Right atrium auricular region (tissue), 2 donors: ENCODE data around the gene CKS2. TPM values are rescaled to one million over a fixed set of nuclear protein-coding genes. Genes with fewer than 3 reads are reported as not detected.

Experiments
- DNase-seq: peaks from one replicate; pipeline ENCODE4 v3.0.0-alpha.2; 2019; ENCODE audit warnings: low spot score
- H3K27ac ChIP-seq, 2 donors: fragments of 200-600 bp; sonication (generic); 1 replicate in 1 of 2; 2 replicates in 1 of 2; pipeline ENCODE4 v1.5.1; 2016 to 2019
- H3K27me3 ChIP-seq, 2 donors: fragments of 200-600 bp; sonication (generic); one replicate each; pipeline versions ENCODE4 v1.5.1 to v1.6.0; 2017 to 2019
- H3K36me3 ChIP-seq: fragments of 200-600 bp; sonication (generic); one replicate; pipeline ENCODE4 v1.5.1; 2016
- H3K4me1 ChIP-seq, 2 donors: fragments of 200-600 bp; sonication (generic); one replicate each; pipeline versions ENCODE4 v1.5.1 to v1.6.0; 2017 to 2019
- H3K4me3 ChIP-seq, 2 donors: fragments of 200-600 bp; sonication (generic); 1 replicate in 1 of 2; 2 replicates in 1 of 2; pipeline ENCODE4 v1.5.1; 2017 to 2019; ENCODE audit warnings: mild to moderate bottlenecking in 1 of 2, moderate library complexity in 1 of 2
- H3K9me3 ChIP-seq, 2 donors: fragments of 200-600 bp; sonication (generic); one replicate each; pipeline ENCODE4 v1.5.1; 2019
- CTCF ChIP-seq, 2 donors: fragments of 200-600 bp; sonication (generic); IDR thresholded peaks; one replicate each; pipeline ENCODE4 v1.5.1; 2019; ENCODE audit warnings: antibody characterized with exemption in 2 of 2
- total RNA-seq, 2 donors: library from RNA; depleted of rRNA; stranded (reverse); fragments of >200 nt; gene quantifications; one replicate each; pipeline ENCODE4 v1.1.0, GENCODE V29; 2016

Gene CKS2
- total RNA-seq, 2 donors from 2014 or later: 7.4 to 10.6 TPM

GRCh38 chr9:89347651-89348050 is 36.7 kb downstream of the CKS2 start:
- Histone ChIP-seq H3K4me1 (peaks cover 0 to 14% of the 10 kb centered on the region in 2 donors), H3K9me3 (no peaks in the 10 kb centered on the region), H3K36me3 (peaks cover 87% of the 10 kb centered on the region), H3K27ac (no peak overlapping the region), H3K27me3 (no peaks in the 10 kb centered on the region), H3K4me3 (no peak overlapping the region)
- no peak for DNase-seq
- TF ChIP-seq CTCF (IDR thresholded peaks at IDR 0.05): no peak

- no peaks in the 10 kb centered on the region for H3K9me3 ChIP-seq
- H3K4me1 ChIP-seq: peaks cover 0 to 33% of the 10 kb centered on the region in 2 donors
- no peak overlapping the region for H3K4me3 ChIP-seq
- DNase-seq: no peak
- no peak for TF ChIP-seq CTCF (IDR thresholded peaks at IDR 0.05)
- H3K36me3 ChIP-seq: peaks cover 82% of the 10 kb centered on the region
- H3K27ac ChIP-seq: no peak overlapping the region
- H3K27me3 ChIP-seq: no peaks in the 10 kb centered on the region
These were observed 38.6 kb downstream of the CKS2 start for GRCh38 chr9:89349607-89350006.

GRCh38 chr9:89350988-89351557 is 40.1 kb downstream of the CKS2 start:
- DNase-seq: no peak
- Histone ChIP-seq H3K4me1 (peaks cover 0 to 33% of the 10 kb centered on the region in 2 donors), H3K27me3 (no peaks in the 10 kb centered on the region), H3K9me3 (no peaks in the 10 kb centered on the region), H3K27ac (peak overlapping the region in 1 of 2 donors; percentile 27), H3K36me3 (peaks cover 80% of the 10 kb centered on the region), H3K4me3 (no peak overlapping the region)
- TF ChIP-seq CTCF (IDR thresholded peaks at IDR 0.05): no peak

GRCh38 chr9:89351584-89352300 is 40.7 kb downstream of the CKS2 start:
- H3K9me3 ChIP-seq: no peaks in the 10 kb centered on the region
- H3K4me3 ChIP-seq: no peak overlapping the region
- H3K27me3 ChIP-seq: no peaks in the 10 kb centered on the region
- no peak for DNase-seq
- peak overlapping the region; percentile 14 to 27 for H3K27ac ChIP-seq
- TF ChIP-seq CTCF (IDR thresholded peaks at IDR 0.05): no peak
- peaks cover 0 to 33% of the 10 kb centered on the region in 2 donors for H3K4me1 ChIP-seq
- H3K36me3 ChIP-seq: peaks cover 80% of the 10 kb centered on the region

GRCh38 chr9:89352451-89352850 is 41.5 kb downstream of the CKS2 start:
- peaks cover 0 to 33% of the 10 kb centered on the region in 2 donors for H3K4me1 ChIP-seq
- TF ChIP-seq CTCF (IDR thresholded peaks at IDR 0.05): no peak
- H3K27me3 ChIP-seq: no peaks in the 10 kb centered on the region
- peaks cover 80% of the 10 kb centered on the region for H3K36me3 ChIP-seq
- DNase-seq: no peak
- no peak overlapping the region for H3K4me3 ChIP-seq
- peak overlapping the region in 1 of 2 donors; percentile 27 for H3K27ac ChIP-seq
- no peaks in the 10 kb centered on the region for H3K9me3 ChIP-seq
